Activated T-cell treated with anti-CD3 and anti-CD28 coated beads, Interleukin-2, amount 50 U/mL, for 24 hours (primary cell): Measurements from ENCODE around the gene TP73.
A peak's percentile ranks its signal among the peaks of the same experiment; 100 is the strongest.
"Not testable (repeated sequence)": the region's sequence is repeated elsewhere in the genome, so short reads cannot be mapped to it uniquely, and the experiment has no call there.

Experiments
- DNase-seq: peaks from one replicate; pipeline ENCODE4 v3.0.0-alpha.2; 2020
- H3K27ac Mint-ChIP-seq: 2 replicates; pipeline ENCODE4 v1.8.0; 2020; ENCODE audit warnings: mild to moderate bottlenecking, mixed read lengths
- H3K27me3 Mint-ChIP-seq: 2 replicates; pipeline ENCODE4 v1.8.0; 2020; ENCODE audit warnings: mixed read lengths
- H3K36me3 Mint-ChIP-seq: 2 replicates; pipeline ENCODE4 v1.8.0; 2020; ENCODE audit warnings: low read depth, mixed read lengths
- H3K4me1 Mint-ChIP-seq: 2 replicates; pipeline ENCODE4 v1.8.0; 2020; ENCODE audit warnings: low read depth, mixed read lengths
- H3K4me3 Mint-ChIP-seq: 2 replicates; pipeline ENCODE4 v1.8.0; 2020; ENCODE audit warnings: mild to moderate bottlenecking, moderate library complexity, mixed read lengths
- H3K9me3 Mint-ChIP-seq: 2 replicates; pipeline ENCODE4 v1.8.0; 2020; ENCODE audit warnings: mixed read lengths

TP73 gene

GRCh38 chr1:3713840-3714239 is 61.5 kb downstream of the TP73 start:
- Mint-ChIP-seq H3K9me3 (no peaks in the 10 kb centered on the region), H3K27ac (no peak overlapping the region), H3K4me3 (no peak overlapping the region), H3K36me3 (no peaks in the 10 kb centered on the region), H3K27me3 (peaks cover 17% of the 10 kb centered on the region), H3K4me1 (no peaks in the 10 kb centered on the region)
- no peak for DNase-seq

DNA sequence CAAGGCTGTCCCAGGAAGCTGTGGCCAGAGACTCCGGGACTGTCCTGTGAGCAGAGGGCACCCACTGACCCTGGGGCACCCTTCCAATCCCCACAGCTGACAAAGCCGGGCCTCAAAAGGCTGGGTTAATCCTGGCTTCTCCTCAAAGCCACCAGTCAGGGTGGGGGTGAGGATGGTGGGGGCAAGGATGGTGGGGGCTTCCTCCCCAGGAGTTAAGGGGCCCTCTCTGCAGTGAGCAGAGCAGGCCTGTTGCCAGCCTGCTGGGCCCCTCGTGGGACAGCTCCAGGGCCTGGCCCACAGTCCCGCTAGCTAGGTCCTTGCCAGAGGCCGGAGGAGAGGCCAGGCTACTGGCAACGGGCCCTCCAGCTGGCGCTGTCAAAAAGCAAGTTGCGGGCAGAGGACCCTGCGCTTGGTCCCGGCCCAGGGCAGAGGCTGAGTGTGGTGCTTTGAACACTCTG is 62.0 kb downstream of the TP73 start:
- no peak overlapping the region for H3K27ac Mint-ChIP-seq
- no peaks in the 10 kb centered on the region for H3K9me3 Mint-ChIP-seq
- no peaks in the 10 kb centered on the region for H3K4me1 Mint-ChIP-seq
- peaks cover 14% of the 10 kb centered on the region for H3K27me3 Mint-ChIP-seq
- DNase-seq, result no peak
- no peak overlapping the region for H3K4me3 Mint-ChIP-seq
- no peaks in the 10 kb centered on the region for H3K36me3 Mint-ChIP-seq

DNA sequence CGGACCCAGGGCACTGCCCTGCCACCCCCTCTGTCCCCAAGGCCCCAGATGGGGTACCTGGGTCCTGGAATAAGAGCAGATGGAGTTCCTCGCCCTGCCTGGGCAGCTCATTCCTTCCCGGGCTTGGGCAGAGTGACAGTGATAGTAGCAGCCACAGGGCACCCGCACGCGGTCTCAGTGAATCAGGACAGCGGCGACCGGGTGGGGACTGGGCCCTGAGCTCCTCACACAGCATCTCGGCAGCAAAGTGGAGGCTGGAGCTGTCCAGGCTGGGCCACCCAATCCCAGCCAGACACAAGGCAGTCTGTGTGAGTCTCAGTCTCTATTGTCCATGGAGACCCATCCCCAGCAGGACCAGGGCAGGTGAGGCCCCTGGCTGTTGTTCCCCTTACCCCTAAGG is 62.5 kb downstream of the TP73 start:
- no peaks in the 10 kb centered on the region for H3K9me3 Mint-ChIP-seq
- H3K4me1 Mint-ChIP-seq, result no peaks in the 10 kb centered on the region
- H3K27me3 Mint-ChIP-seq, result peaks cover 9% of the 10 kb centered on the region
- no peak for DNase-seq
- H3K27ac Mint-ChIP-seq, result no peak overlapping the region
- H3K4me3 Mint-ChIP-seq, result no peak overlapping the region
- no peaks in the 10 kb centered on the region for H3K36me3 Mint-ChIP-seq

- Mint-ChIP-seq H3K27me3 (peaks cover 2% of the 10 kb centered on the region), H3K9me3 (no peaks in the 10 kb centered on the region), H3K36me3 (no peaks in the 10 kb centered on the region), H3K4me3 (no peak overlapping the region), H3K4me1 (peaks cover 1% of the 10 kb centered on the region), H3K27ac (no peak overlapping the region)
- DNase-seq, result no peak
These were observed 64.0 kb downstream of the TP73 start for GRCh38 chr1:3716351-3716750.

- H3K27me3 Mint-ChIP-seq, result peaks cover 2% of the 10 kb centered on the region
- H3K9me3 Mint-ChIP-seq, result no peaks in the 10 kb centered on the region
- H3K27ac Mint-ChIP-seq, result no peak overlapping the region
- peaks cover 1% of the 10 kb centered on the region for H3K4me1 Mint-ChIP-seq
- no peak for DNase-seq
- no peak overlapping the region for H3K4me3 Mint-ChIP-seq
- H3K36me3 Mint-ChIP-seq, result no peaks in the 10 kb centered on the region
These were observed 64.9 kb downstream of the TP73 start for GRCh38 chr1:3717041-3717714.

- DNase-seq, result peak; percentile 44
- no peaks in the 10 kb centered on the region for H3K36me3 Mint-ChIP-seq
- no peaks in the 10 kb centered on the region for H3K9me3 Mint-ChIP-seq
- H3K4me1 Mint-ChIP-seq, result peaks cover 1% of the 10 kb centered on the region
- peaks cover 2% of the 10 kb centered on the region for H3K27me3 Mint-ChIP-seq
- no peak overlapping the region for H3K4me3 Mint-ChIP-seq
- H3K27ac Mint-ChIP-seq, result no peak overlapping the region
These were observed 65.6 kb downstream of the TP73 start for GRCh38 chr1:3717715-3718601.

- Mint-ChIP-seq H3K9me3 (no peaks in the 10 kb centered on the region), H3K36me3 (no peaks in the 10 kb centered on the region), H3K27me3 (peaks cover 2% of the 10 kb centered on the region), H3K4me1 (peaks cover 1% of the 10 kb centered on the region), H3K27ac (no peak overlapping the region), H3K4me3 (no peak overlapping the region)
- DNase-seq, result no peak
These were observed 66.4 kb downstream of the TP73 start for GRCh38 chr1:3718764-3719163.

- Mint-ChIP-seq H3K27ac (no peak overlapping the region), H3K9me3 (no peaks in the 10 kb centered on the region), H3K4me1 (peaks cover 1% of the 10 kb centered on the region), H3K36me3 (no peaks in the 10 kb centered on the region), H3K27me3 (no peaks in the 10 kb centered on the region), H3K4me3 (no peak overlapping the region)
- DNase-seq, result no peak
These were observed 69.7 kb downstream of the TP73 start for GRCh38 chr1:3721955-3722465.

DNA sequence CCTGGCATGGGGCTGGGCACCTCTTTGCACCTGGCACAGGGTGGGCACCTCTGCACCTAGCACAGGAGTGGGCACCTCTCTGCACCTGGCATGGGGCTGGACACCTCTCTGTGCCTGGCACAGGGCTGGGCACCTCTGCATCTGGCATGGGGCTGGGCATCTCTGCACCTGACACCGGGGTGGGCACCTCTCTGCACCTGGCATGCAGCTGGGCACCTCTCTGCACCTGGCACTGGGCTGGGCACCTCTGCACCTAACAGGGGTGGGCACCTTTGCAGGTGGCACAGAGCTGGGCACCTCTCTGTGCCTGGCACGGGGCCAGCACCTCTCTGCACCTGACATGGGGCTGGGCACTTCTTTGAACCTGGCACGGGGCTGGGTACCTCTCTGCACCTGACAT is 70.5 kb downstream of the TP73 start:
- Mint-ChIP-seq H3K27ac (no peak overlapping the region), H3K4me3 (no peak overlapping the region), H3K27me3 (no peaks in the 10 kb centered on the region), H3K36me3 (no peaks in the 10 kb centered on the region), H3K4me1 (peaks cover 1% of the 10 kb centered on the region), H3K9me3 (no peaks in the 10 kb centered on the region)
- DNase-seq, result no peak

DNA sequence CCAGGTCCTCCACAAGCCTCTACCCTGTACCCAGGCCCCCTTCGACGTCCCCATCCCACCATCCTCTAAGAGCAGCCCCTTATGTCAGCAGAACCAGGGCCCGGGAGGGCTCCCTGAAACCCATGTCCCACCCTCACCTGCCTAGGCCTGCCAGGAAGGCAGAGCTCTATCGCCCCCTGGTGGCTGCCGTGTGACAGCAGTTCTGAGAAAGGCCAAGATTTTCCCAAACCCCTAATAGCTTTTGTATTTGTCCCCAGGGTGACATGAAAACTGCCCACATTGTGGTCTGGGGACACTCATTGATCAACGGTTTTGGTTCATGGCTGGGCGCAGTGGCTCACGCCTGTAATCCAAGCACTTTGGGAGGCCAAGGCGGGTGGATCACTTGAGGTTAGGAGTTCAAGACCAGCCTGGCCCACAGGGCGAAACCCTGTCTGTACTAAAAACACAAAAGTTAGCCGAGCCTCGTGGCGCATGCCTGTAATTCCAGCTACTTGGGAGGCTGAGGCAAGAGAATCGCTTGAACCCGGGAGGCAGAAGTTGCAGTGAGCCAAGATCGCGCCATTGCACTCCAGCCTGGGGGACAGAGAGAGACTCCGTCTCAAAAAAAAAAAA is 72.2 kb downstream of the TP73 start:
- DNase-seq, result peak; percentile 84
- H3K4me1 Mint-ChIP-seq, H3K9me3 Mint-ChIP-seq, H3K27ac Mint-ChIP-seq, H3K4me3 Mint-ChIP-seq, H3K36me3 Mint-ChIP-seq: not testable (repeated sequence)
- peaks cover 11% of the 10 kb centered on the region for H3K27me3 Mint-ChIP-seq

DNA sequence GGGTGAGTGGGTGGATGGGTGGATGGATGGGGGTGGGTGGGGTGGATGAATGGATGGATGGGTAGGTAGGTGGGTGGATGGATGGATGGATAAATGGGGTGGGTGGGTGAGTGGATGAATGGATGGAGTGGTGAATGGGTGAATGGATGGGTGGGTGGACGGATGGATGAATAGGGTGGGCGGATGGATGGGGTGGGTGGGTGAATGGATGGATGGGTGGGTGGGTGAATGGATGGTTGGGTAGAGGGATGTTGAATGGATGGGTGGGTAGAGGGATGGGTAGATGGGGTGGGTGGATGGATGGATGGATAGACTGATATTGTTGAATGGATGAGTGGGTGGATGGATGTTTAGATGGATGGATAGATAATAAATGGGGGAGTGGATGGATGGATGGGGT is 73.0 kb downstream of the TP73 start:
- Mint-ChIP-seq H3K27ac (no peak overlapping the region), H3K27me3 (peaks cover 11% of the 10 kb centered on the region), H3K9me3 (no peaks in the 10 kb centered on the region), H3K4me3 (no peak overlapping the region), H3K4me1 (peaks cover 1% of the 10 kb centered on the region), H3K36me3 (no peaks in the 10 kb centered on the region)
- no peak for DNase-seq

GRCh38 chr1:3727042-3727824 is 74.9 kb downstream of the TP73 start:
- no peak overlapping the region for H3K4me3 Mint-ChIP-seq
- H3K9me3 Mint-ChIP-seq, result no peaks in the 10 kb centered on the region
- H3K36me3 Mint-ChIP-seq, result no peaks in the 10 kb centered on the region
- H3K27ac Mint-ChIP-seq, result no peak overlapping the region
- H3K27me3 Mint-ChIP-seq, result peaks cover 16% of the 10 kb centered on the region
- H3K4me1 Mint-ChIP-seq, result no peaks in the 10 kb centered on the region
- no peak for DNase-seq

DNA sequence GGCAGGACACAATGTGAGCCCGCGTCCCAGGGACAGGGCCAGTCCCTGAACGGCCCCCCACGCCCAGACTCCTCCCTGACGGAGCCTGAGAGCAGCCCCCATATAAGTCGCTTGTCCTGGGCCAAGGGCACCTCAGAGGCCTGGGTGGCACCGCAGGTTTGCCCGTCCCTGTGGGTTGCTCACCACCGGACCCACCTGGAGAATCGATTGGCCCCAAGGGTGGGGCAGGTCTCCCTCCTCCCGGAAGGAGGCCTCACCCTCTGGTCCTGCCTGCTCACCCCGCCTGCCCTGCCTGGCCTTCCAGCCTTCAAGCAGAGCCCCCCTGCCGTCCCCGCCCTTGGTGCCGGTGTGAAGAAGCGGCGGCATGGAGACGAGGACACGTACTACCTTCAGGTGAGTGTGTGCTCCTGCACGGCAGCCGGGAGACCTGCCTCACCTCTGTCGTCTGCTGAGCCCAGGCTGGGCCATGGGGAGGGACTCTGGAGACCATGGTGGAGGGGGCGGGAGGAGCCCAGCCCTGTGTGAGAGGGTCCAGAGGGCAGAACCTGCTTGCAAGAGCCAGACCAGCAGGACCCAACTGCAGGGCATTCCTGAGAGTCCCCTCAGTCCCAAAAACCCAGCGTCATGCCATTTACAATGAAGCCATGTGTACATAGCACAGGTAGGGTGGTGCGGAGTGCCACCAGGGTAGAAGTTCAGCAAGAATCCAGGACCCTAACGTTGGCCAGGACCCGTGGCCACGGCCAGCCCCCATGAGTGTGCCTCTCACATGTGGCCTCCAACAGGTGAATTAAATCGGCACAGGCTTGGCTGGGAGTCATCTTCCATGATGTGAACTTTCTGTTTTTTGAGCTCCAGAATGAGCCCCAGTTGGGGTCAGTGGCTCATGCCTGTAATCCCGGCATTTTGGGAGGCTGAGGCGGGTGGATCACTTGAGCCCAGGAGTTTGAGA is 75.8 kb downstream of the TP73 start:
- Mint-ChIP-seq H3K4me3 (no peak overlapping the region), H3K4me1 (no peaks in the 10 kb centered on the region), H3K36me3 (no peaks in the 10 kb centered on the region), H3K27ac (no peak overlapping the region), H3K27me3 (peaks cover 16% of the 10 kb centered on the region), H3K9me3 (no peaks in the 10 kb centered on the region)
- DNase-seq, result no peak
